AG20443 (cell line): ENCODE results near the gene OSBPL3.
"Not testable (repeated sequence)": the region's sequence is repeated elsewhere in the genome, so short reads cannot be mapped to it uniquely, and the experiment has no call there.

ENCODE experiments used
- DNase-seq: peaks from one replicate; pipeline ENCODE4 v3.0.0; 2012; ENCODE audit warnings: low spot score, mixed read lengths

OSBPL3 gene

DNA sequence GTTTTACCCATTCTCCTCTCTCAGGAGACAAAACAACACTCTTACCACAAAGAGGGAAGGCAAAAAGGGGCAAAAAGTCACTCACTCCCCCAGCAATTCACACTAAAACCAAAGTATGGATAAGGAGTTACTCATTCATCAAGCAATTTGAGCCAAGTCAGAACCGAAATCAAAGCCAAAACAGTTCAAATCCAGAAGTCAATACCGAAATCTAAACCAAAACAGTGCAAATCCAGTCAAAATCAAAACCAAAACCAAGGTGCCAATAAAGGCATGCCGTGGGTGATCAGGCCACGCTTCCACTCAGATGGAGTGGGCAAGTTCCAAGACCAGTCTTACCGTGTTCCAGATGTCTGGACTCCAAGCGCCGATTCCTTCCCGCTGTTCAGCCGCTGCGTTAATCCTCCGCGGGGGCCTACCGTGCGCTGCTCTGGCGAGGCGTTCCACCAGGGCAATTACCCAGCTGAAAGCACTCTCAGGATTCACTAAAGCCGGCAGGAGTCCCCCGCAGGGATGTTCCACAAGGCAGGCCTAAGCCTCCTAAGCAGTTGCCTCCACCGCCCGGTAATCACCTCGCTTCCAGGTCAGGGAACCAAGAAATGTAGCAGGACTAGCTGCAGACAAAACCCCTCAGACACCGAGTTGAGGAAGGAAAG is 185.1 kb downstream of the OSBPL3 start:
- DNase-seq: not testable (repeated sequence)

DNA sequence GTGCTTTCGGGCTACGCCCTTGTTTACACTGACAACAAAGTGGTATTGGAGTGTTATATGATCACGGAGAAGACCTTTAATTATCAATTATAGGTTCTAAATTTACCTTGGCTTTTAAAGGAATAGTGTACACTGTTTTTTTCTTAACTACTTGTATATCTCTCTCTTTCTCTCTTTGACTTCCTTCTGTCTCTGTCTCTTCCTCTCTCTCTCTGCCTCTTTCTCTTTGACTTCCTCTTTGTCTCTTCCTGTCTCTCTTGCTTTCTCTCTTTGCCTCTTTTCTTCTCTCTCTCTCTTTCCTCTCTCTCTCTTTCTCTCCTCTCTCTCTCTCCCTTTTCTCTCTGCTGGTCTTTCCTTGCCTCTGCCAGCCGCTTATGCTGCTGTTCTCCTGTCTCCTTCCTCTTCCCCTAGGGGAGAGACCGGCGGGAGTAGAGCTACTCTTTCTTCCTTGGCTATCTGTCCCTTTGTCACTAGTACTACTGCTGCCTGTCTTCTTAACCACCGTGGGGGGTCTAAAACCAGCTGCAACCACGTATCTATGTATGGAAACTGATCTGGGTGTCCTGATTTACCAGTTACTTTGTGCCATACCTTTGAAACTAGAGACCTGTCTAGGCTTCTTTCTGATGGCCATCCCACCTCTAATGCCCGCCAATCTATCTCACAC is 185.9 kb downstream of the OSBPL3 start:
- no peak for DNase-seq

DNA sequence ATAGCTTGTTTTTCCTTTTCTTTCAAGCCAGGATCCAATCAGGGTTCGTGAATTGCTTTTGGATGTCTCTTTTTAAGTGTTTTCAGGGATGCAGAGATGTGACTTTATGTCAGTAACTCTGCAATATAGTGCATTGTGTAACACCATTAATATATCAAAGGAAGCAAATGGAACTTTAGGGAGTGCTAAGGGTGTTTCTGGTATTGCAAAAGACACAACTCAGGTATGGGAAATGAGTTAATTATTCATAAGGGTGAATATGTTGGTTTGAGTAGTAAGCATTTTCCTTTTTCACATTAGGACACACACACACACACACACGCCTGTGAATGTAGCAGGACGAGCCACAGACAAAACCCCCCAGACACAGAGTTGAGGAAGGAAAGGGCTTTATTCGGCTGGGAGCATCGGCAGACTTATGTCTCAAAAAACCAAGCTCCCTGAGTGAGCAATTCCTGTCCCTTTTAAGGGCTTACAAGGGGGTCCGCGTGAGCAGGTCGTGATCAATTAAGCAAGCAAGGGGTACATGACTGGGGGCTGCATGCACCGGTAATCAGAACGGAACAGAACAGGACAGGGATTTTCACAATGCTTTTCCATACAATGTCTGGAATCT is 190.9 kb downstream of the OSBPL3 start:
- DNase-seq: no peak

- no peak for DNase-seq
Observed at GRCh38 chr7:24788075-24788474, 191.9 kb downstream of the OSBPL3 start.

DNA sequence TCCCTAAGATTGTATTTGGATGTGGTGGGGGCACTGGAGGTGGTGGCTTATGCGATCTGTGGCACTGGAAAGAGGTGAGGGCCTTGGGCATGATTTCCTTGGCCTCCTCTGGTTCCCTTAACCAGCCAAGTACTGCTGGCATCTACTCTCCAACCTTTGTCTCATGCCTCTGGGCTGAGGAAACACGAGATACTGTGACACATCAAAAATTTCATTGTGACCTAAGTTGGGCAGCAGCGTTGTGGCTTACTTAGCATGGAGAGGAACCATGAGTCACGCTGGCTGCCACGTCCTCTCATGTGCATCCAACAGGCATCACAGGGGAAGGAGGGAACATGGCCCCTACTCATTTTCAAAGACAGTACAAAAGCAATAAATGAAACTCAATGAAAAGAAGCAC is 193.0 kb downstream of the OSBPL3 start:
- peak; percentile 93 for DNase-seq

GRCh38 chr7:24786306-24786705 is 193.7 kb downstream of the OSBPL3 start:
- DNase-seq: peak; percentile 19

DNA sequence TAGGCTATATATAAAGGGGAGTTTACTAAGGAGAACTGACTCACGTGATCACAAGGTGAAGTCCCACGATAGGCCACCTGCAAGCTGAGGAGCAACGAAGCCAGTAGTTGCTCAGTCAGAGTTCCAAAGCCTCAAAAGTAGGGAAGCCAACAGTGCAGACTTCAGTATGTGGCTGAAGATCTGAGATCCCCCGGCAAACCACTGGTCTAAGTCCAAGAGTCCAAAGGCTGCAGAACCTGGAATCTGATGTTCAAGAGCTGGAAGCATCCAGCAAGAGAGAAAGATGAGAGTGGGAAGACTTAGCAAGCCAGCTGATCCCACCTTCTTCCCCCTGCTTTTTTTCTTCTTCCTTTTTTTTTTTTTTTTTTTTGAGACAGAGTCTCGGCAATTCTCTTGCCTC is 195.7 kb downstream of the OSBPL3 start:
- no peak for DNase-seq

- DNase-seq: no peak
Observed at GRCh38 chr7:24783698-24784097, 196.3 kb downstream of the OSBPL3 start.

- no peak for DNase-seq
Observed at GRCh38 chr7:24781106-24781505, 198.9 kb downstream of the OSBPL3 start.

DNA sequence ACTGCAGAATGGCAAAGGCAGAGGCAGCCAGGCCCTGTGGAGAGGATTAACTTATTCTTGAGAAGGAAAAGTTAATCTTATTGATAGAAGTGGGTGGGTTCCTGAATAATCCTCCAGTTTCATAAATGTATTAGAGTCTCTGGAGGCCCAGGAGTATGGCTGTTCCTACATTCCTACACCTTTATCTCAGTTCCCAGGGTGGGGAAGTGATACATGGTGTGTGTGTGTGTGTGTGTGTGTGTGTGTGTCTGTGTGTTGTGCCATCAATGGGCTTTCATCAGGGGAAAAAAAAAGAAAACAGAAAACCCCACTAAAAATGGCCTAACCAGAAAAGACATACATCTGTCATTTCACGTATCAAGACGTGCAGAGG is 200.7 kb downstream of the OSBPL3 start:
- DNase-seq: no peak

GRCh38 chr7:24778543-24779282 is 201.3 kb downstream of the OSBPL3 start:
- peak; percentile 89 for DNase-seq

GRCh38 chr7:24777806-24778205 is 202.2 kb downstream of the OSBPL3 start:
- DNase-seq: no peak

GRCh38 chr7:24773646-24774045 is 206.3 kb downstream of the OSBPL3 start:
- no peak for DNase-seq

DNA sequence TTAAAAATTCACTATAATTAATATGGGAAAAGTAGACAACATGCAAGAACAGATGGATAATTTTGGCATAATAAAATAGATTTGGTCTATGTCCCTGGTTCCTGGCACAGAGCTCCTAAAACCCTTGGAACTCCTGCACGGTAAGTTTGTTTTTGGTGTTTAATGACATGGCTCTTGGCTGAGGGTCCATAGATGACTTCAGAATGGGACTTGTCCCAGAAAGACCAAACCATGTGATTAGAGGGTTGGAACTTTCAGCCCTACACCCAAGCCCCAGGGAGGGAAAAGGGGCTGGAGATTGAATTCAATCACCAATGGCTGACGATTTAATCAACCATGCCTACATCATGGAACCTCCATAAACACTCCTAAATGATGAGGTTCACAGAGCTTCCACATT is 210.1 kb downstream of the OSBPL3 start:
- DNase-seq: no peak

DNA sequence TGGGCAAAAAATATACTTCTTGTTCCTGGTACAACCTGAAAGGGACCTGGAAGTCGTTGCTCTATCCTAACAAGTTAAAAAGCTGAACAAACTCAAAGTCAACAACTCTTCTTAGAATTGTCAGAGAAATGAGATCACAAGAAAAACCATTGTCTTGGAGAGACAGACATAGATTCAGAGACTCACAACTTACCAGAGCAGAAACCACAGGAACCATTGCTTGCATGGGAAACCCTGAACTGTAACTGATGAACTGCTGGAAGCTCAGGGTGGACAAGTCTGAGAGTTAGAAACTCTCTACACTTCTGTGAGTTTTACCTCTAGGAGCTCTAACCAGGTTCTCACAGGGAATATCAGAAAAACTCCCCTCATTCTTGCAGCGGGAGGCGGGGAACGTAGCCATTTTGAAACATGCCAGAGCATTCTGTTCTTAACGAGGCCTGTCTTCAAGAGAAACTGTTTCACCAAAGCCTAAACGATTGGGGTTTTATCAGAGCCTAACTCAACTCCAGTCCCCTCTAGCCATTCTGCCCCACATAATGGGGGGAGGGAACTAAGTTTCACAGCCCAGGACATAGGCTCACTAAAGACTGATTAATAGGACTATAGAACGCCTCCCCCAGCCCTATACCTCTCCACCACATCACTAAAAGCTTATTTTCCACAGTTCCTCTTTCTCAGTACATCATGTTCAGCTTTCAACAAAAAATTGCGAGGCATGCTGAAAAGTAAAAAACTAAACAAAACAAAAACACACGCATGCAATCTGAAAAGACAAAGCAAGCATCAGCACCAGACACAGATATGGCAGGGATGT is 210.8 kb downstream of the OSBPL3 start:
- no peak for DNase-seq

DNA sequence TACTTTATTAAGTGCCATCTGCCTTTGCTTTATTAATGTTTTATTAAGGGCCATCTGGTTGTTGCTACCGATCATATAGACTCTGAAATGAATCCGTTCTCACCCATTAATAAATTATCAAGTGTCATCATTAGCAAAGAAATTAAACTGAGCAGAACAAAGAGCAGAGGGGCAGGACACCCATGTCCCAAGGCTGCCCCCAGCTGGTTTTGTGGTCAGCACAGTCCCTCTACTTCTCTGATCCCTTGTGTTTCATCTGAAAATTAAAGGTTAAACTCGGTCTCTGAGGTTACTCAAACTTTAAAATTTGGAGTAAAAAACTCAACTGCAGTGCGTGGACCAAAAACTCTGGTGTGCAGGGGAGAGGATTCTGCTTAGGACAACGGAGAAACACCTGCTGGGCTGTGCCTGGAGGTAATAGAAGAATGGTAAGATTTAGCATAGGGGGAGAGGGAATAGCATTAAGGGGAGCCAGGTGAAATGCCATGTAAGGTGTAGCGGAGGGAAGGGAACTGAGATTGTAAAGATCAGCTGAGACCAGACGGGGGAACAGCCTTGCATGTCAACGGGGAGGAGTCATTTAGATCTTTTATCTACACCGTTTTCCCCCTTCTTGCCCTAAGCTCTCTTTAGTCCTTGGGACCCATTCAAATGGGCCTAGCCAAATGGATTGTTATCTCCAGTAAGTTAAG is 212.0 kb downstream of the OSBPL3 start:
- DNase-seq: no peak

DNA sequence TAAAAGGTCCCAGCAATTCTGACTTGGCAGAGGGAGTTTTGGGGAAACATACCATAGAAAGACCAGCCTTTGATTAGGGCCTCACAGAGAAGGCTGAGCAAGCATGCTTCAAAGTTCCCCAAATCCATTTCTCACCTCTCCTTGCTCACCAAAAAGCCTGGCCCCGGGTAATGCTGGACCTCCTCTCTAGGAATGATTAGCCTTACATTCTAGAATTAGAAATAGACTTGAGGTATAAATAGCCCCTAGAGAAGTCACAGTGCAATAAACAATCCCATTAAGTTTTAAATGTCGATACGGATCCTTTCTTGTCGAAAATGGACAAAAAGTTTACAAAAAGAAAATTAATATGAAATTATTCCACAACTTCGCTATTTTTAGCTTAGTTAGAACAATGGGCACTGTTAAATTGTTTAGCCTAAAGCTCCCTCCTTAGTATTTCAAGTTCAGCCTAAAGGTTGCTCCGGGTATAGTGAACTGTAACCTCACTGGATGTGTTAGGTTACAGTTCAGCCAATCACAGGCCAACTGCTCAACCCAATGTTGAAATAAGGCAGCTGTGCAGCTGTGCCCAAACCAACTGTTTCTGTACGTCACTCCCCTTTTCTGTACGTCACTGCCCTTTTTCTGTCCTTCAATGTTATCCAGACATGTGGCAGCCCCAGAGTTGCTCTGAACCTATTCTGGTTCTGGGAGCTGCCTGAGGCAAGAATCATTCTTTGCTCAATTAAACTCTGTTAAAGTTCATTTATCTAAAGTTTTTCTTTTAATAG is 214.8 kb downstream of the OSBPL3 start:
- no peak for DNase-seq

GRCh38 chr7:24764011-24764410 is 216.0 kb downstream of the OSBPL3 start:
- no peak for DNase-seq

GRCh38 chr7:24763303-24763901 is 216.6 kb downstream of the OSBPL3 start:
- DNase-seq: no peak

- DNase-seq: no peak
Observed at GRCh38 chr7:24762771-24763170, 217.2 kb downstream of the OSBPL3 start.
